Measurements from ENCODE around the gene MRPL37.

Gene MRPL37

GRCh38 chr1:54224233-54224632, 24.3 kb downstream of the MRPL37 start:
- H3K4me1 ChIP-seq (ENCODE audit: control extremely low read depth in 1 of 4, control insufficient read depth in 4 of 4, insufficient read depth in 4 of 4, low read length in 3 of 4) = peaks cover 0 to 48% (median 28%) of the 10 kb centered on the region in 4 experiments
- DNase-seq = no peak
- 84% methylated on average over 6 of the region's 6 CpGs for WGBS (ENCODE audit: insufficient coverage)
- POLR2A ChIA-PET = no interaction called here
- H3K27me3 ChIP-seq (replicated peaks in 2 of 5; ENCODE audit: control insufficient read depth in 4 of 5, insufficient read depth in 5 of 5, low read length in 4 of 5) = no peaks in the 10 kb centered on the region
- no peaks in the 10 kb centered on the region for H3K9me3 ChIP-seq (ENCODE audit: control extremely low read depth in 1 of 5, control insufficient read depth in 4 of 5, insufficient read depth in 2 of 5, low read depth in 1 of 5, low read length in 4 of 5)
- H3K4me3 ChIP-seq (ENCODE audit: control insufficient read depth in 1 of 7, extremely low read depth in 1 of 7, insufficient read depth in 4 of 7, low read depth in 2 of 7, low read length in 6 of 7) = no peak overlapping the region
- CTCF ChIA-PET = no interaction called here
- H3K36me3 ChIP-seq (ENCODE audit: control insufficient read depth in 4 of 4, insufficient read depth in 4 of 4, low read length in 3 of 4) = peaks cover 0 to 48% (median 23%) of the 10 kb centered on the region in 4 experiments
- no peak overlapping the region for H3K27ac ChIP-seq (ENCODE audit: insufficient read depth in 1 of 2, low read depth in 1 of 2, low read length in 2 of 2, poor library complexity in 1 of 2, severe bottlenecking in 2 of 2)

GRCh38 chr1:54225378-54225777, 25.4 kb downstream of the MRPL37 start:
- no peak overlapping the region for H3K27ac ChIP-seq (ENCODE audit: insufficient read depth in 1 of 2, low read depth in 1 of 2, low read length in 2 of 2, poor library complexity in 1 of 2, severe bottlenecking in 2 of 2)
- no peak for DNase-seq
- 93% methylated on average over 3 of the region's 6 CpGs for WGBS (ENCODE audit: insufficient coverage)
- H3K9me3 ChIP-seq (ENCODE audit: control extremely low read depth in 1 of 5, control insufficient read depth in 4 of 5, insufficient read depth in 2 of 5, low read depth in 1 of 5, low read length in 4 of 5) = no peaks in the 10 kb centered on the region
- POLR2A ChIA-PET = no interaction called here
- H3K4me1 ChIP-seq (ENCODE audit: control extremely low read depth in 1 of 4, control insufficient read depth in 4 of 4, insufficient read depth in 4 of 4, low read length in 3 of 4) = peaks cover 0 to 52% (median 30%) of the 10 kb centered on the region in 4 experiments
- H3K4me3 ChIP-seq (ENCODE audit: control insufficient read depth in 1 of 7, extremely low read depth in 1 of 7, insufficient read depth in 4 of 7, low read depth in 2 of 7, low read length in 6 of 7) = no peak overlapping the region
- H3K36me3 ChIP-seq (ENCODE audit: control insufficient read depth in 4 of 4, insufficient read depth in 4 of 4, low read length in 3 of 4) = peaks cover 2 to 50% (median 23%) of the 10 kb centered on the region in 4 experiments
- CTCF ChIA-PET = no interaction called here
- no peaks in the 10 kb centered on the region for H3K27me3 ChIP-seq (replicated peaks in 2 of 5; ENCODE audit: control insufficient read depth in 4 of 5, insufficient read depth in 5 of 5, low read length in 4 of 5)

GRCh38 chr1:54225986-54226559, 26.1 kb downstream of the MRPL37 start:
- Histone ChIP-seq H3K4me1 (ENCODE audit: control extremely low read depth in 1 of 4, control insufficient read depth in 4 of 4, insufficient read depth in 4 of 4, low read length in 3 of 4) (peaks cover 0 to 47% (median 23%) of the 10 kb centered on the region in 4 experiments), H3K27me3 (replicated peaks in 2 of 5; ENCODE audit: control insufficient read depth in 4 of 5, insufficient read depth in 5 of 5, low read length in 4 of 5) (no peaks in the 10 kb centered on the region), H3K36me3 (ENCODE audit: control insufficient read depth in 4 of 4, insufficient read depth in 4 of 4, low read length in 3 of 4) (peaks cover 2 to 55% (median 23%) of the 10 kb centered on the region in 4 experiments), H3K4me3 (ENCODE audit: control insufficient read depth in 1 of 7, extremely low read depth in 1 of 7, insufficient read depth in 4 of 7, low read depth in 2 of 7, low read length in 6 of 7) (no peak overlapping the region), H3K27ac (ENCODE audit: insufficient read depth in 1 of 2, low read depth in 1 of 2, low read length in 2 of 2, poor library complexity in 1 of 2, severe bottlenecking in 2 of 2) (no peak overlapping the region), H3K9me3 (ENCODE audit: control extremely low read depth in 1 of 5, control insufficient read depth in 4 of 5, insufficient read depth in 2 of 5, low read depth in 1 of 5, low read length in 4 of 5) (no peaks in the 10 kb centered on the region)
- WGBS (ENCODE audit: insufficient coverage) = over 99% methylated on average over 14 of the region's 20 CpGs
- ChIA-PET CTCF (no interaction called here), POLR2A (no interaction called here)
- DNase-seq = no peak

- Histone ChIP-seq H3K4me1 (ENCODE audit: control extremely low read depth in 1 of 4, control insufficient read depth in 4 of 4, insufficient read depth in 4 of 4, low read length in 3 of 4) (peaks cover 0 to 44% (median 17%) of the 10 kb centered on the region in 4 experiments), H3K27ac (ENCODE audit: insufficient read depth in 1 of 2, low read depth in 1 of 2, low read length in 2 of 2, poor library complexity in 1 of 2, severe bottlenecking in 2 of 2) (no peak overlapping the region), H3K36me3 (ENCODE audit: control insufficient read depth in 4 of 4, insufficient read depth in 4 of 4, low read length in 3 of 4) (peaks cover 2 to 48% (median 23%) of the 10 kb centered on the region in 4 experiments), H3K9me3 (ENCODE audit: control extremely low read depth in 1 of 5, control insufficient read depth in 4 of 5, insufficient read depth in 2 of 5, low read depth in 1 of 5, low read length in 4 of 5) (no peaks in the 10 kb centered on the region), H3K4me3 (ENCODE audit: control insufficient read depth in 1 of 7, extremely low read depth in 1 of 7, insufficient read depth in 4 of 7, low read depth in 2 of 7, low read length in 6 of 7) (no peak overlapping the region), H3K27me3 (replicated peaks in 2 of 5; ENCODE audit: control insufficient read depth in 4 of 5, insufficient read depth in 5 of 5, low read length in 4 of 5) (no peaks in the 10 kb centered on the region)
- ChIA-PET POLR2A (no interaction called here), CTCF (interaction anchor here (0.6 kb wide), 1 partner anchor 274 kb away, joined by 5 read pairs; no protein-coding TSS in a partner anchor)
- peak in 2 of 3 donors; percentile 57 to 64 for DNase-seq
- WGBS (ENCODE audit: insufficient coverage) = 71% methylated on average over 5 of the region's 8 CpGs
Observed at GRCh38 chr1:54227091-54227602, 27.2 kb downstream of the MRPL37 start.

GRCh38 chr1:54227891-54228310, 27.9 kb downstream of the MRPL37 start:
- Histone ChIP-seq H3K4me1 (ENCODE audit: control extremely low read depth in 1 of 4, control insufficient read depth in 4 of 4, insufficient read depth in 4 of 4, low read length in 3 of 4) (peaks cover 0 to 36% (median 15%) of the 10 kb centered on the region in 4 experiments), H3K4me3 (ENCODE audit: control insufficient read depth in 1 of 7, extremely low read depth in 1 of 7, insufficient read depth in 4 of 7, low read depth in 2 of 7, low read length in 6 of 7) (no peak overlapping the region), H3K27ac (ENCODE audit: insufficient read depth in 1 of 2, low read depth in 1 of 2, low read length in 2 of 2, poor library complexity in 1 of 2, severe bottlenecking in 2 of 2) (no peak overlapping the region), H3K9me3 (ENCODE audit: control extremely low read depth in 1 of 5, control insufficient read depth in 4 of 5, insufficient read depth in 2 of 5, low read depth in 1 of 5, low read length in 4 of 5) (no peaks in the 10 kb centered on the region), H3K36me3 (ENCODE audit: control insufficient read depth in 4 of 4, insufficient read depth in 4 of 4, low read length in 3 of 4) (peaks cover 2 to 48% (median 23%) of the 10 kb centered on the region in 4 experiments), H3K27me3 (replicated peaks in 2 of 5; ENCODE audit: control insufficient read depth in 4 of 5, insufficient read depth in 5 of 5, low read length in 4 of 5) (no peaks in the 10 kb centered on the region)
- WGBS (ENCODE audit: insufficient coverage) = 79% methylated on average over 17 of the region's 17 CpGs
- ChIA-PET CTCF (interaction anchor here (0.9 to 1.9 kb wide), 2 partner anchors 146 to 157 kb away, joined by 3 to 4 read pairs; no protein-coding TSS in a partner anchor), POLR2A (no interaction called here)
- DNase-seq = peak in 1 of 3 donors; percentile 13

- DNase-seq = no peak
- Histone ChIP-seq H3K4me3 (ENCODE audit: control insufficient read depth in 1 of 7, extremely low read depth in 1 of 7, insufficient read depth in 4 of 7, low read depth in 2 of 7, low read length in 6 of 7) (no peak overlapping the region), H3K9me3 (ENCODE audit: control extremely low read depth in 1 of 5, control insufficient read depth in 4 of 5, insufficient read depth in 2 of 5, low read depth in 1 of 5, low read length in 4 of 5) (no peaks in the 10 kb centered on the region), H3K36me3 (ENCODE audit: control insufficient read depth in 4 of 4, insufficient read depth in 4 of 4, low read length in 3 of 4) (peaks cover 2 to 48% (median 23%) of the 10 kb centered on the region in 4 experiments), H3K4me1 (ENCODE audit: control extremely low read depth in 1 of 4, control insufficient read depth in 4 of 4, insufficient read depth in 4 of 4, low read length in 3 of 4) (peaks cover 0 to 29% (median 11%) of the 10 kb centered on the region in 4 experiments), H3K27ac (ENCODE audit: insufficient read depth in 1 of 2, low read depth in 1 of 2, low read length in 2 of 2, poor library complexity in 1 of 2, severe bottlenecking in 2 of 2) (no peak overlapping the region), H3K27me3 (replicated peaks in 2 of 5; ENCODE audit: control insufficient read depth in 4 of 5, insufficient read depth in 5 of 5, low read length in 4 of 5) (no peaks in the 10 kb centered on the region)
- ChIA-PET CTCF (interaction anchor here (1.5 to 1.9 kb wide), 2 partner anchors 147 to 158 kb away, joined by 3 to 4 read pairs; no protein-coding TSS in a partner anchor), POLR2A (interaction anchor here (1.0 kb wide), 1 partner anchor 29 kb away, joined by 3 read pairs; the partner anchor contains the start of genes CYB5RL and MRPL37)
- WGBS (ENCODE audit: insufficient coverage) = 96% methylated on average over 13 of the region's 13 CpGs
Observed at GRCh38 chr1:54228638-54229079, 28.7 kb downstream of the MRPL37 start.

Data from common myeloid progenitor, CD34-positive (primary cell).